Left ventricle myocardium inferior (tissue), 1 donor: ENCODE results near the gene CHRNA9. TPM values are rescaled to one million over a fixed set of nuclear protein-coding genes. Genes with fewer than 3 reads are reported as not detected.

Experiments used
- DNase-seq: peaks from one replicate; pipeline ENCODE4 v3.0.0-alpha.2; 2020
- H3K27ac ChIP-seq: fragments of 200-600 bp; replicated peaks from 2 replicates; pipeline ENCODE4 v1.8.0; 2021
- H3K27me3 ChIP-seq: fragments of 200-600 bp; 2 replicates; pipeline ENCODE4 v1.8.0; 2021; ENCODE audit warnings: low read depth
- H3K36me3 ChIP-seq: fragments of 200-600 bp; 2 replicates; pipeline ENCODE4 v1.8.0; 2021
- H3K4me1 ChIP-seq: fragments of 200-600 bp; 2 replicates; pipeline ENCODE4 v1.8.0; 2021
- H3K4me3 ChIP-seq: fragments of 200-600 bp; 2 replicates; pipeline ENCODE4 v1.8.0; 2021; ENCODE audit warnings: mild to moderate bottlenecking, moderate library complexity
- H3K9me3 ChIP-seq: fragments of 200-600 bp; replicated peaks from 2 replicates; pipeline ENCODE4 v1.8.0; 2021
- CTCF ChIP-seq: fragments of 200-600 bp; IDR thresholded peaks from 2 replicates; pipeline ENCODE4 v1.8.0; 2021; ENCODE audit warnings: antibody characterized with exemption, mild to moderate bottlenecking, borderline replicate concordance
- intact Hi-C: fragments of 100-400 bp; cut with micrococcal nuclease; formaldehyde crosslinking; loops from one replicate; pipeline ENCODE4 v1.11.0; 2022
- total RNA-seq: library from RNA; stranded (reverse); fragmentation: NEBNext Ultra II Directional; extraction: Animal tissue kit (Norgen Biotek cat#: 25700); gene quantifications from one replicate; pipeline ENCODE4 v1.2.1, GENCODE V29; 2021
- donor health status: DM: no; HTN: yes; CAD: no; lungs with severe emphysema.

Gene CHRNA9
- total RNA-seq, 1 donor from 2014 or later, result not detected

GRCh38 chr4:40361338-40361737 lies 26.2 kb downstream of the CHRNA9 start:
- H3K27me3 ChIP-seq, result no peaks in the 10 kb centered on the region
- H3K4me1 ChIP-seq, result no peaks in the 10 kb centered on the region
- no peak overlapping the region for H3K4me3 ChIP-seq
- H3K9me3 ChIP-seq, result peaks cover 23% of the 10 kb centered on the region
- no peak for TF ChIP-seq CTCF
- DNase-seq, result no peak
- H3K36me3 ChIP-seq, result no peaks in the 10 kb centered on the region
- intact Hi-C loops, result no loop called here
- H3K27ac ChIP-seq, result no peak overlapping the region

- peaks cover 23% of the 10 kb centered on the region for H3K9me3 ChIP-seq
- no peak for DNase-seq
- H3K27me3 ChIP-seq, result peaks cover 6% of the 10 kb centered on the region
- no peak overlapping the region for H3K4me3 ChIP-seq
- H3K27ac ChIP-seq, result no peak overlapping the region
- intact Hi-C loops, result no loop called here
- no peak for TF ChIP-seq CTCF
- no peaks in the 10 kb centered on the region for H3K4me1 ChIP-seq
- H3K36me3 ChIP-seq, result no peaks in the 10 kb centered on the region
Measured at GRCh38 chr4:40363382-40363920, 28.3 kb downstream of the CHRNA9 start.

GRCh38 chr4:40363945-40364344 lies 28.8 kb downstream of the CHRNA9 start:
- Histone ChIP-seq H3K36me3 (no peaks in the 10 kb centered on the region), H3K27ac (no peak overlapping the region), H3K27me3 (peaks cover 6% of the 10 kb centered on the region), H3K9me3 (peaks cover 23% of the 10 kb centered on the region), H3K4me3 (no peak overlapping the region), H3K4me1 (no peaks in the 10 kb centered on the region)
- TF ChIP-seq CTCF, result no peak
- no peak for DNase-seq
- intact Hi-C loops, result no loop called here

GRCh38 chr4:40365766-40366165 lies 30.6 kb downstream of the CHRNA9 start:
- Histone ChIP-seq H3K9me3 (peaks cover 12% of the 10 kb centered on the region), H3K27me3 (peaks cover 6% of the 10 kb centered on the region), H3K27ac (no peak overlapping the region), H3K4me3 (no peak overlapping the region), H3K4me1 (no peaks in the 10 kb centered on the region), H3K36me3 (no peaks in the 10 kb centered on the region)
- intact Hi-C loops, result no loop called here
- no peak for DNase-seq
- TF ChIP-seq CTCF, result no peak

- Histone ChIP-seq H3K4me3 (no peak overlapping the region), H3K27me3 (peaks cover 6% of the 10 kb centered on the region), H3K4me1 (no peaks in the 10 kb centered on the region), H3K36me3 (no peaks in the 10 kb centered on the region), H3K9me3 (no peaks in the 10 kb centered on the region), H3K27ac (no peak overlapping the region)
- intact Hi-C loops, result no loop called here
- TF ChIP-seq CTCF, result no peak
- DNase-seq, result no peak
Measured at GRCh38 chr4:40367451-40367850, 32.3 kb downstream of the CHRNA9 start.
